Stimulated activated naive CD8-positive, alpha-beta T cell treated with anti-CD3 and anti-CD28 coated beads, Interleukin-15, Interleukin-2, amounts not matched to agents 100 U/mL and 50 U/mL, for 24 hours (primary cell): ENCODE measurements around the gene GRM5.
"Not testable (repeated sequence)": the region's sequence is repeated elsewhere in the genome, so short reads cannot be mapped to it uniquely, and the experiment has no call there.

ENCODE experiments used
- ATAC-seq: fragments of 150-1000 bp; cut with Tn5 transposase; one replicate; pipeline ENCODE4 v1.10.0; 2021
- DNase-seq: peaks from one replicate; pipeline ENCODE4 v3.0.0; 2021

The GRM5 gene

DNA sequence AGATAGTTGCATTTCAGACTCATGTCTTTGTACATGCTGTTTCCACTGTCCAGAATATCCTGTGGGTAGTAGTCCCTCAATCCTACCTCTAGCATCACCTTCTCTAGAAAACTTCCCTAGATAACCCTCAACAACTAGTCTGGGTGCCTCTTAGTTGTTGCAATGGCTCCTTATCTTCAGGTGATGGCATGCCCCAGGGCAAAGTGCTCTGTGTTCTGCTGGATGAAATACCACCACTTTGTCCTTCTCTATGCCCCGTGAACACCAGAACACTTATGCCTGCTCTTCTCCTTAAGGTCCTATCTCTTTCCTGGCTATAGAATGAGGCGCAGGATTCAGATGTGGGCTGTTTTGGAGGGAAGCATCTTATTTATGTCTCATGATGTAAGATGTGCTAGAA lies 569.9 kb downstream of the GRM5 start:
- ATAC-seq (no peak), DNase-seq (no peak)

DNA sequence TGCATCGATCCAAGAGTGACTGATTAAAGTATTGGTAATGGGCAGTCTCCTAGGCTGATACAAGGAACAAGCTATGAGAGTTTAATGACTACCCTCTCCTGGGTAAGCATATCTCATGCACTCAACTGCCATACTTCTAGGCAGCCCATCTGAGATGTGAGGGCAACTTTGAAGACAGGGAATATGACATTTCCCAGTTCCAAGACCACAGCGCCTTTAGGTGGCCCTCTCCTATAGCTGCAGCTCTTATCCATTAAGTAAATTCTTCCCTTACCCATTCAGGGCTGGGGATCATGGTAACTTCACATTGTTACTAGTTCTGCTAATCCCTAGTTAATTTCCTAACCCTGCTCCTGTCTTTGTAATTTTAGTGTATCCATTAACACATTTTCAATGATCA lies 570.9 kb downstream of the GRM5 start:
- ATAC-seq (no peak), DNase-seq (no peak)

DNA sequence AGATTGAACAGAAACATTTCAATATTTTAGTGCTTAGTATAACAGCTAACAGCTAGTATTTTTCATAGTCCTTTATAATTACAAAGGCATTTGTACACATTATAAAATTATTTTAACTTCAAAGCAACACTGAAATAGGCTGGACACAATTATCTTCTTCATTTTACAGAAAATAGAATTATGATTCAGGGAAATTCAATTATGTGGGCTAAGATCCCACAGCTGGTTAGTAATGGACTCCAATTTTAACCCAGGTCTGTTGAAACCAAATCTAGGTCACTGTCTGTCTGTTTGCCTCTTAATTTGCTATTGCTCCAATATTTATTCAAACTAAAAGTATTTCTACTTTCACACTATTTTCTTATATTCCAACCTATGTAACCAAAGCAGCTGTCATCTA lies 574.1 kb downstream of the GRM5 start:
- DNase-seq (no peak), ATAC-seq (no peak)

DNA sequence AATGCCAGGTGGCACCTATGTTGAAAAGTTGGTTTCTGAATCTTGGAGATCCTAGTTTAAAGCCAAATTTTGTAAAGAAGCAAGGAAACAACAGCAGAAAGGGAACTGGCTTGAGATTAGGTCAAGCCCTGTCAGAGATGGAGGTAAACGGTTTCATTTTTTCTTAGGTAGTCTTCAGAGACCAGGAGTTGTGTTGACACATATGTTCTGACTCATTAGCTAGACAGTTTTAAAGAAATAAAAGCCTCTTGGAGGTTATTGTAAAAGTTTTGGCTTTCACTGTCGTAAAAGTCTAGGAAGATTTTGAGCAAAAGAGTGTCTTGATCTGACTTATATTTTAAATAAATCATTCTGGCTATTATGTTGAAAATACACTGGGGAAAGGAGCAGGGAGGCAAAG lies 576.8 kb downstream of the GRM5 start:
- DNase-seq, result no peak
- no peak for ATAC-seq

DNA sequence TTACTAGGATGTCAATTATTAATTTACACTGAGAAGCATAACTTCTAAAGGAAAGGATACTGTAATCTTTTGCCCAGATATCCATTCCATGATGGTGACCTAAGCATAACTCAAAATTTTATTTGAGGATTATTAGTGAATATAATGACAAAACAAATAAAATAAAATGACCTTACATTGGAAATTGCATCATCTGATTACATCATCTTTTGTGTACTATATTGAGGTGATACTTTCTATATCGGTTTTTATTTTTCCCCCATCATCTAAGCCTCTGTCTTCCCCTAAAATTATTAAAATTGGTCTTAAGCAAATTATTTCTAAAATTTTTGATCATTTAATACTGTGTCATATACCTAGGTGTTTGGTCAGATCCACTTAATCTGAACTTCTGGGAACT lies 578.1 kb downstream of the GRM5 start:
- ATAC-seq, result no peak
- no peak for DNase-seq

DNA sequence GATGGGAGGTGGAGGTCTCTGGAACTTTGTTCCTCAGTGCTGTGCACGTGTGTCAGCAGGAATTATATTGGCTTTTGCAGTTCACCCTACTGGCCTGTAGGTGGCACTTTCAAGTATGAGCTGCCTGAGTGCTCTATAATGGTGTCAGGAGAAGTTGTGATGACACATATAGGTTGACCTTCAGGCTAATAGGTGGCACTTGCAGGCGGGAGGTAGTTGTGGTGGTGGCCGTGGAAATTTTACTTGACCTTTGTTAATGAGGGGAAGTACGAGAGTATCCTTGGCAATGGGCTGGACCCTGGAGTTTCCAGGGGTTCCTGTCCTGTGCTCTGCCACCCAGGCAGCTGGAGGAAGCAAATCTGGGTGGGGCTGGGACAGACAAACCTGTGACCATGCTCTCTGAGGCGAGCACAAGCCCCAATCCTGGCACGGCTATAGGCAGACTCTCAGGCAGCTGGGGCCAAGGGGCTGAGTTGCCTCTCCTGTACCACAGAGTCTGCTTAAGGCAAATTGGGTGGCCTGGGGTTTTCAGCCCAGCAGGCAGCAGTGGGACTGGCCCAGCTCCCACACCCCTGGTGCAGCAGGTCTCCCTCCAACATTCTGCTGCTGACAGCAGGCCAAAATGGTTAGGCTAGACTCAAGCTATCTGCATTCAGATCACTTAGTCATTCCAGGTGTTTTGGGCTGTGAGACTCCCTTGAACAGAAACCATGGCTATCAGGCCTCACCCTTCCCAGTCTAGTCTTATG lies 580.7 kb downstream of the GRM5 start:
- DNase-seq, result peak; percentile 36
- peak; percentile 90 for ATAC-seq

DNA sequence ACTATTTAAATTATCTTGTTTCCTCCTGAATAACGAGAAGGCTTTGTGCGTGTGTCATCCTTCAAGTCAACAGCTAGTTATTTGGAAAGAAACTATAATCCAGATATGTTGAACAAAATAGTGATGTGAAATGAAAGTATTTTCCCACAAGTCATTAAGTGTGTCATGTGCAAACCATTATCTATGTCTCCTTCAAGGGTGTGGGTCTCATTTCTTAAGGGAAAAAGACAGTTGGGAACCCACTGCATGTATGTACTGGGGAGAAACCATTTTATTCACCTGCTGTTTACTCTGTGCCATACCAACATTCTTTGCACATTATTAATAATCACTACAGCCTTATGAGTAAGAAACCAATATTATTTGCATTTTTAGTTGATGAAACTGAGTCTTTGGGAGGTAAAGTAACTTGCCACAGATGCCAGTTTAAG lies 582.9 kb downstream of the GRM5 start:
- no peak for DNase-seq
- ATAC-seq, result no peak

DNA sequence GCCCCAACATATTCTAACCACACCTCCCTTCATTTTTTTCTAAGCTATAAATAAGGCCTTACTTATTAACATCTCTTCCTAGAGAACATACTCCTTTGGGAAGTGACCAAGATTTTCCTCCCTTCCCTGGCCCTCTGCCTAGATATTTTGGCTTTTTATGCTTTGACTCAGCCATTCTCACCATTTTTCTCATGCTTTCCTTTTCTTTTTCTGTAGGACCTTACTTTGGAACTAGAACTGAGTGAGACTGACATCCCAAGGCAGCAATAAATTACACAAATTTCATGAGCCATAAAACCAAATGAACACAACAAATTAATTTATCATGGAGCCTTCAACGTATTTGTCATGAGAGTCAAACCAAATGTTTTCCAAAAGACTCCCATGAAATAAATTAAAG lies 585.6 kb downstream of the GRM5 start:
- no peak for DNase-seq
- ATAC-seq, result no peak

DNA sequence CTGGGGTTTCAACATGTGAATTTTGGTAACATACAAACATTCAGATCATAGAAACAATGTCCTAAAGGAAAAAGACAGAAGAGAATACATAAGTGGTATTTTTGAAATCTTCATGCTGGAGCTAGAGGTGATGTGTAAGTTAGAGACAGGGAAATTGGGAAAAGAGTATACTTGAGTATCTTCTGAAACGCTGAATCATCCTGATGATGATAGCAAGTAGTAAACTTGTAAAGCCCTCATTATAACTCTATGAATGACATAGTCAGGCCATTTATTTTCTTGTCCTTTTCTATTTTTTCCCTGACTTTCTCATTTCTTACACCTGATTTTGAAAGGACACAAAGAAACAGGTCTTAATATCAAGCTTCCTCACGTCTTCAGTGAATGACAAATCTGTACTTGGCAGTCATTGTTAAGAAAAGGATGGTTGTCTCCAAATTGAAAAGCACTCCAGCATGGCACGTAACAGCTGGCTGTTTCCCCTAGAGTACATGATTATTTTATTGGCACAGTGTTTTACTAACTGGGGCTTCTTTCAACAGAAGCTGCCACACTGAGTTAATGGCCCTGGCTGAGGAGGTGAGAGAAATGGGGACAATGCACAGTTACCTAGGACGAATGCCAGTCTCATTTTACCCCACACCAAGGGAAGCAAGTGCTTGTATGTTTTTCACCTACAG lies 587.5 kb downstream of the GRM5 start:
- DNase-seq (no peak), ATAC-seq (no peak)

DNA sequence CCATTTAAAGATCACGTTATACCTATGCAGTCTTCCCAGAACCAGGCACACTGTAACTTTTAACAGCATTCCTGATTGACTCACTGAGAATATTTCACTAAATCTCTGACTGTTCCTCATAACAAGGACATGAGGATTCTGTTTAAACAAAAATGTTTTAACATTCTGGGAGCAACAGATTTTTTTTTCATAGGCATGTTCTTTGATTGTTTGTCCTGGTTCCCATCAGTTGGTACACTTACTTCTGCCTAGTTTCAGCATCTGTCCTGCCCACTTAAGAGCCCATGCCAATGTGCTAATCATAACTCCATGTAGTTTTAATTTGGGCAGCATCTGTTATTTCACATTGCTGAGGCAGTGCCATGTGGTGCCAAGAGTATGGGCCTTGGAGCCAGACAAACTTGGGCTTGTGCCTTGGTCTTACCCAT lies 589.8 kb downstream of the GRM5 start:
- DNase-seq (no peak), ATAC-seq (no peak)

DNA sequence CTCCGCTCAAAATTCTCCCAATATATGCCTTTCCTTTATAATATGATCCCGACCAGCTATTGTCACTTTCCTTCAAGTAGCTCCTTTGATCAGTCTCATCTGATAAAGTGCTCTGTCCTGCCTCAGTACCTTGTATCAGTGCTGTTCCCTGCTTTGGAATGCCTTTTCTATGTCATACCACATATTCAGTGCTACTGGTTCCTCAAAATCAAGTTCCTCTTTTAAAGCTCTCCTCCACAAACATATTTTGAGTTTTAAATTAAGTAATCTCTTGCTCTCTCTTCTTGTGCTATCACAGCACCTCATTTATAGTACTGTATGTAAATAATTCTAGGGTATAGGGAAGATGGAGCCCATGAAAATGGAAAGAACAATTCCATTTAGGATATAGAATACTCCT lies 591.1 kb downstream of the GRM5 start:
- DNase-seq (no peak), ATAC-seq (no peak)

DNA sequence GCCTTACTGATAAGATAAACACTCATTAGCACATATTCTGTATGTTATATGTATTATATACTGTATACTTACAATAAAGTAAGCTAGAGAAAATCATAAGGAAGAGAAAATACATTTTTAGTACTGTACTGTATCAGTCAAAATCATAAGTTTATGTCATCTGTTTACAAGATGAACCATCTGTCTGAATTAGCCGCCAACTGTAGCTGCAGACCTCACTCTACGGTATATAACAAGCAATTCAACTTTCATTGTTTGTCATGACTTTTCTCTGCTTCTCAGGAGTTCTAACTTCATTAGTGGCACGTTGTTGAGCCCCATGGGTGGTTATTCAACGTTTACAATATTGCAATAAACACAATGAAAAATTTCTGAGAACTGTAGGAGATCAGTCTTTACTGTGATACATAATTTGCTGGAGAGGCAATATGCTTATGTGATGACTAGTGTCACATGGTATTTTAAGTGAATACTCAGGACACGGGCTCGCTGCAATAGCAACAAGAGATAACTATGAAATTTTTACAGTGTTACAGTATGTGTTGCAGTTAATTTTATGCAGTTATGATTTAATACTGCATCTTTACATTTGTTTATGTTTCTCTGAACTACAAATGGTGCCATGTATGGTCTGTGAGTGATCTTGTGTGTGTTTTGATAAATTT lies 596.1 kb downstream of the GRM5 start:
- no peak for ATAC-seq
- DNase-seq, result no peak

DNA sequence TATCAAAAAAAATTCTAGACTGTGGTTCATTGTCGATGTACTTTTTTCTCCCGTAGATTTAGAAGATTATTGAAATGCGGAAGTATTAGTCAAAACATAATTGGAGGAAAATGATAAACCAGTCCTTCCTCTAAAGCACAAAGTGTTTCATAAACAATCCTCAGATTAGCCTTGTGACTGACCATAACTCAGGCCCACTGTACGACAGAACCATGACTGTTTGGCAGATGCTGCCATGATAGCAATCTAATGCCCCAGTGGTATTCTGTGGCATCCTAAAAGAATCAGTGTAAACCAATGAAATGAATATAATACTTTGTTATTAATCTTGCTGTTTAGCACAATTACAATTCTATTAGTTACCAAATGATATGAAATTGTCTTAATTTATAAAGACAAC lies 601.3 kb downstream of the GRM5 start:
- ATAC-seq (no peak), DNase-seq (no peak)

DNA sequence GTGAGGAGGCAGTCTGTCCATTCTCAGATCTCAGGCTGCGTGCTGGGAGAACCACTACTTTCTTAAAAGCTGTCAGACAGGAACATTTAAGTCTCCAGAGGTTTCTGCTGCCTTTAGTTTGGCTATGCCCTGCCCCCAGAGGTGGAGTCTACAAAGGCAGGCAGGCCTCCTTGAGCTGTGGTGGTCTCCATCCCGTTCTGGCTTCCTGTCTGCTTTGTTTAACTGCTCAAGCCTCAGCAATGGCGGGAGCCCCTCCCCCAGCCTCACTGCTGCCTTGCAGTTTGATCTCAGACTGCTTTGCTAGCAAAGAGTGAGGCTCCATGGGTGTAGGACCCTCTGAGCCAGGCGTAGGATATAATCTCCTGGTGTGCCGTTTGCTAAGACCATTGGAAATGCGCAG lies 602.5 kb downstream of the GRM5 start:
- DNase-seq, ATAC-seq: not testable (repeated sequence)

DNA sequence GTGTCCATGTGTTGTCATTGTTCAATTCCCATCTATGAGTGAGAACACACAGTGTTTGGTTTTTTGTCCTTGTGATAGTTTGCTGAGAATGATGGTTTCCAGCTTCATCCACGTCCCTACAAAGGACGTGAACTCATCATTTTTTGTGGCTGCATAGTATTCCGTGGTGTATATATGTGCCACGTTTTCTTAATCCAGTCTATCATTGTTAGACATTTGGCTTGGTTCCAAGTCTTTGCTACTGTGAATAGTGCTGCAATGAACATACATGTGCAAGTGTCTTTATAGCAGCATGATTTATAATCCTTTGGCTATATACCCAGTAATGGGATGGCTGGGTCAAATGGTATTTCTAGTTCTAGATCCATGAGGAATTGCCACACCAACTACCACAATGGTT lies 607.7 kb downstream of the GRM5 start:
- ATAC-seq, result not testable (repeated sequence)

DNA sequence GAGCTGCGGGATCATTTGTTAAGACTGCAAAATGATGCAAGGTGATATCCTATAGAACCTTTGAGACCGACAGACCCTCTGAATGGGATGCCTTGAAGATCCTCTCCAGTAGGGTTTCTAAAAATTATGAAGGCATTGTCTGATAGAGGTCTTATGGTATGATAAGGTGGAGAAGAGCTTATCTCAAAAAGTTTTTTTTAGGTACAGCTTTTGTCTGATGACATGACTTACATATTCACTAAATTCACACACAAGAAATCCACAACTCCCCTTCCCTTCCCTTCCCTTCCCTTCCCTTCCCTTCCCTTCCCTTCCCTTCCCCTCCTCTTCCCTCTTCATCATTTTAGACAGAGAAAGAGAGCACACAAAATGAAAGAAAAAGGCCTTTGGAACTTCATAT lies 609.8 kb downstream of the GRM5 start:
- no peak for DNase-seq
- no peak for ATAC-seq

More for the DNA sequence above, 607.7 kb downstream of the GRM5 start:
- not testable (repeated sequence) for DNase-seq

DNA sequence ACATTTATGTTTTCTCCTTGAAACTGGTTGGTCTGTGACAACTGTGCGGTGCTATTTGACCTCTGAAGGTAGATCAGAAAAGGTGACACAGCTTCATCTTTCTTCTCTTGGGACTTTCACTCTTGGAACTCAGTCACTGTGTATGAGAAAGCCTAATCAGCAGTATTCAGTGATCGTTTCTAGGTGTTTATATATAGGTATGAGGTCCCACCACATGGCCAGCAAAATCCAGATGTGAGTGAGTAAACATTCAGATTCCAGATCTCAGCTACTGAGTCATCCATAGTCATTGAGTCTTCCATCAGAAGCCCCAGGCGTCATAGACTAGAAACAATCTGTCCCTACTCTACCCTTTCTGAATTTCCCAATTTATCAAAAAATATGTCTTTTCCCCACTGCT lies 610.9 kb downstream of the GRM5 start:
- no peak for DNase-seq
- no peak for ATAC-seq
